Type B pancreatic cell (in vitro differentiated cells): ENCODE measurements around the gene TSPAN7. TPM values are rescaled to one million over a fixed set of nuclear protein-coding genes. Genes with fewer than 3 reads are reported as not detected.

Experiments
- DNase-seq: peaks from one replicate; pipeline ENCODE4 v3.0.0; 2021; ENCODE audit warnings: mixed read lengths; ENCODE audit not compliant: unreplicated experiment; ENCODE audit errors: extremely low spot score
- H3K27ac Mint-ChIP-seq: 2 replicates; pipeline ENCODE4 v1.8.0; 2021; ENCODE audit warnings: mild to moderate bottlenecking, mixed read lengths
- H3K27me3 Mint-ChIP-seq: 2 replicates; pipeline ENCODE4 v1.8.0; 2021; ENCODE audit warnings: mixed read lengths
- H3K36me3 Mint-ChIP-seq: 2 replicates; pipeline ENCODE4 v1.8.0; 2021; ENCODE audit warnings: mixed read lengths
- H3K4me1 Mint-ChIP-seq: one replicate; pipeline ENCODE4 v1.8.0; 2021; ENCODE audit warnings: mixed read lengths; ENCODE audit not compliant: unreplicated experiment
- H3K4me3 Mint-ChIP-seq: 2 replicates; pipeline ENCODE4 v1.8.0; 2021; ENCODE audit warnings: mild to moderate bottlenecking, mixed read lengths
- H3K9me3 Mint-ChIP-seq: 2 replicates; pipeline ENCODE4 v1.8.0; 2021; ENCODE audit warnings: mixed read lengths
- total RNA-seq: library from RNA; stranded (reverse); gene quantifications from 2 replicates; pipeline ENCODE4 v1.2.1, GENCODE V29; 2021; ENCODE audit warnings: low replicate concordance
- TF ChIP-seq, protein P1 (sequence below): fragments of 200-600 bp; sonication (generic); conservative IDR thresholded peaks from 2 replicates; pipeline ENCODE4 v1.5.0; 2021; ENCODE audit warnings: antibody characterized with exemption, mild to moderate bottlenecking

The TSPAN7 gene
- total RNA-seq, 1 donor from 2014 or later, result 21.8 TPM

DNA sequence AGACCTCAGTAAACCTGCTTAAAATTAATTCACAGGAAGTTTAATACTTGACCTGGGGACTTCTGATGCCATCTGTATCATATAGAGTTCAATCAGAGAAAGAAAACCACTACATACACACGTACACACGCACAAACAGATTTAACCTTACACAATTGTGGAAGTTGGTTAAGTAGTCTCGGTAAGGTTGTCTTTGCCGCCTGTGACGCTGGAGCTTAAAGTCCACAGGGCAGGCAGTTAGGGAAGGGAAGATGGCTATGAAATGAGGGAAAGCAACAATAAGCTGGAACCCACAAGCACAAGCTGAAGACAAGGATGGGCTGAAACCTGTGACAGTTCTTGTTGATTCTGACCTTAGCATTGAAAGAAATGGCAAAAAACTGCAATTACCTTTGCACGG is 41.7 kb upstream of the TSPAN7 start:
- TF ChIP-seq, protein P1, sequence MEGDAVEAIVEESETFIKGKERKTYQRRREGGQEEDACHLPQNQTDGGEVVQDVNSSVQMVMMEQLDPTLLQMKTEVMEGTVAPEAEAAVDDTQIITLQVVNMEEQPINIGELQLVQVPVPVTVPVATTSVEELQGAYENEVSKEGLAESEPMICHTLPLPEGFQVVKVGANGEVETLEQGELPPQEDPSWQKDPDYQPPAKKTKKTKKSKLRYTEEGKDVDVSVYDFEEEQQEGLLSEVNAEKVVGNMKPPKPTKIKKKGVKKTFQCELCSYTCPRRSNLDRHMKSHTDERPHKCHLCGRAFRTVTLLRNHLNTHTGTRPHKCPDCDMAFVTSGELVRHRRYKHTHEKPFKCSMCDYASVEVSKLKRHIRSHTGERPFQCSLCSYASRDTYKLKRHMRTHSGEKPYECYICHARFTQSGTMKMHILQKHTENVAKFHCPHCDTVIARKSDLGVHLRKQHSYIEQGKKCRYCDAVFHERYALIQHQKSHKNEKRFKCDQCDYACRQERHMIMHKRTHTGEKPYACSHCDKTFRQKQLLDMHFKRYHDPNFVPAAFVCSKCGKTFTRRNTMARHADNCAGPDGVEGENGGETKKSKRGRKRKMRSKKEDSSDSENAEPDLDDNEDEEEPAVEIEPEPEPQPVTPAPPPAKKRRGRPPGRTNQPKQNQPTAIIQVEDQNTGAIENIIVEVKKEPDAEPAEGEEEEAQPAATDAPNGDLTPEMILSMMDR, result no peak
- no peak for DNase-seq
- Mint-ChIP-seq H3K36me3 (no peaks in the 10 kb centered on the region), H3K4me3 (no peak overlapping the region), H3K27me3 (no peaks in the 10 kb centered on the region), H3K27ac (no peak overlapping the region), H3K4me1 (no peaks in the 10 kb centered on the region), H3K9me3 (no peaks in the 10 kb centered on the region)

DNA sequence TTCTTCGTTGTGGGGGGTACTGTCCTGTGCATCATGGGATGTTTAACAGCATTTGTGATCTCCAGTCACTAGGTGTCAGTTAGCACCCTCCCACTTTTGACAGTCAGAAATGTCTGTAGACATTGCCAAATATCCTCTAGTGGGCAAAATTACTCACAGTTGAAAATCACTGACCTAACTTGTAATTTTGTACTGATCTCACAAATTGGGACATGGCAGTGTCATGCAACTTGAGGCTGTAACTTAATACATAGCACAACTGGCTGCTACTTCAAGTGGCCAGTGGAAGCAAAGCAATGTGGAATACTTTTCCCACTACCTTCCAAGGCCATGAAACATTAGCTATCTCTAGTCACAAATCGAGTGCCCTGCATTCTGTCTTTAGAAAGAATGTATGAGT is 23.2 kb upstream of the TSPAN7 start:
- DNase-seq, result no peak
- no peaks in the 10 kb centered on the region for H3K36me3 Mint-ChIP-seq
- no peaks in the 10 kb centered on the region for H3K4me1 Mint-ChIP-seq
- no peak overlapping the region for H3K4me3 Mint-ChIP-seq
- no peaks in the 10 kb centered on the region for H3K9me3 Mint-ChIP-seq
- TF ChIP-seq, protein P1, result no peak
- H3K27ac Mint-ChIP-seq, result no peak overlapping the region
- H3K27me3 Mint-ChIP-seq, result no peaks in the 10 kb centered on the region

DNA sequence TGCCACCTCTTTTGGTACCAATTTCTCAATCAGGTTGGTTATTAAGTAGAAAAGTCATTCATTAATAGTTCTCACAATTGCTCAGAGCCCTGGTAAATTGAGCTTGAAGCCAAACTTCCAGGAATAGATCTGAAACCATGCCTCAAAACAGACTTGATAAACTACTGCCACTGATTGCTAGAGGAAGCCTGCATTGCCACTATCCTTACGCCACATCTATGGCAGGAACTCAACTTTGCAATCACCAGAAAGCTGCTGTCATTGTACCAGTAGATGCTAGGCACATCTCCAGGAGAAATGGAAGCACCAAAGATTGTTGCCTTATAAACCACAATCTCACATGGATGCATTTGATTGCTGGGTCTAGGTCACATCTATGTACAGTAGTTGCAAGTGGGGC is 21.6 kb upstream of the TSPAN7 start:
- Mint-ChIP-seq H3K27me3 (no peaks in the 10 kb centered on the region), H3K9me3 (no peaks in the 10 kb centered on the region), H3K4me3 (no peak overlapping the region), H3K27ac (no peak overlapping the region), H3K36me3 (no peaks in the 10 kb centered on the region), H3K4me1 (no peaks in the 10 kb centered on the region)
- DNase-seq, result no peak
- TF ChIP-seq, protein P1, result no peak

DNA sequence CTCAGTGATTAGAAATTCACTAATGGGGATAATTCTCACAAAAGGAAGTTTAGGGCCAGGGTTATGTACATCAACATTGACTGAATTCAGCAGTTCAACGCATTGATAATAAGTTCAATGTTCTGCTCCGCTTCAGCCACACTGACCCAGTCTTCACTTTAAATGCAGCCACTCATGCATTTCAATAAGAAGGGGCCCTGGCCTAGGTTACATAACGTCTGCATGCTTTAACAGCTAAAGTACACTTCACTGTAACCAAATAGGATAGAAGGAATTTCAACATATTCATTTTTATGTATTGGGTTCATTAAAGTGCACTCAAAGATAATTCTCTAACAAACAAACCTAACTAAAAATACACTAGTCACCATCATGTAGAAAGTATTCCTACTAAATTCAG is 12.8 kb upstream of the TSPAN7 start:
- TF ChIP-seq, protein P1, result no peak
- no peak for DNase-seq
- Mint-ChIP-seq H3K9me3 (no peaks in the 10 kb centered on the region), H3K27ac (no peak overlapping the region), H3K36me3 (no peaks in the 10 kb centered on the region), H3K27me3 (no peaks in the 10 kb centered on the region), H3K4me3 (no peak overlapping the region), H3K4me1 (no peaks in the 10 kb centered on the region)

DNA sequence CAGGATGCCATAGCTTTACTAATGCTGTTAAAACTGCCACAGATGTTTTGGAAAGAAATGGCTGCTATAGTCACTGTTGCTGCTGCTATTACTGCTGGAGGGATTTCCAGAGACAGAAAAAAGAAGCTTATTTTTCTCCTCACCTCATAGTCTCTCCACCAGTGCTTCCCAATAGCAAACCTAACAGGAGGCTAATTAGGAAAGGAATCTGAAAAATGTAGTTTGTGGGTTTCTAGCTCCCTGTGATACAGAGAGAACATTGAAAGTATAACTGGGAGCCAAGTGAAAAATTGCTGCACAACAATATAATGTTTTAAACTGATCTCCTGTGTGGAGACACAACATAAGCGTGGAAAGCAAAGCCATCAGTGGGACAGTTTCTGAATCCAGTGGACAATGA is 8.6 kb upstream of the TSPAN7 start:
- no peak for DNase-seq
- Mint-ChIP-seq H3K9me3 (no peaks in the 10 kb centered on the region), H3K27me3 (no peaks in the 10 kb centered on the region), H3K36me3 (no peaks in the 10 kb centered on the region), H3K4me1 (no peaks in the 10 kb centered on the region), H3K4me3 (no peak overlapping the region), H3K27ac (no peak overlapping the region)
- TF ChIP-seq, protein P1, result no peak

DNA sequence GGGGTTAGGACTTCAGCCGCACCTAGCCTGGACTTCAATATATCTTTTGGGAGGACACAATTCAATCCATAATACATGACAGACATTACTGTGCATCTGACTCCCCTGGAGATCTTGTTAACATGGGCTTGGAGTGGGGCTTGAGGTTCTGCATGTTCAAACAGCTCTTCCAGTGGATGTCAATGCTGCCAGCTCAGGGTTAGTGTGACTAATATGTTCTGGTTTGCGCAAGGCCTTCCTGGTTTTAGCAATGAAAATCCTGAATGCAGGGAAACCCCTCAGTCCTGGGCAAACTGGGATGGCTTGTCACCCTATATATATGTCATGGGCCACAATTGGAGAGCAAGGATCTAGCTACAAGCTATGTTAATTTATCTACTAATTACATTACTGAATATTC is 2.7 kb upstream of the TSPAN7 start:
- DNase-seq, result no peak

More for the DNA sequence above, 2.7 kb upstream of the TSPAN7 start:
- Mint-ChIP-seq H3K4me3 (no peak overlapping the region), H3K27me3 (peaks cover 2% of the 10 kb centered on the region), H3K27ac (no peak overlapping the region), H3K4me1 (peaks cover 4% of the 10 kb centered on the region), H3K36me3 (no peaks in the 10 kb centered on the region), H3K9me3 (no peaks in the 10 kb centered on the region)
- TF ChIP-seq, protein P1, result no peak
